GF-D8 (cell line): ENCODE data around the gene TRAPPC10.
"Not testable (repeated sequence)": the region's sequence is repeated elsewhere in the genome, so short reads cannot be mapped to it uniquely, and the experiment has no call there.

Source experiments
- DNase-seq: peaks from one replicate; lab custom pipeline; 2025; lab: John Stamatoyannopoulos, UW

TRAPPC10 gene

GRCh38 chr21:44143996-44144395 lies 131.9 kb downstream of the TRAPPC10 start:
- not testable (repeated sequence) for DNase-seq

GRCh38 chr21:44144784-44145602 lies 132.9 kb downstream of the TRAPPC10 start:
- not testable (repeated sequence) for DNase-seq

GRCh38 chr21:44145616-44146015 lies 133.5 kb downstream of the TRAPPC10 start:
- DNase-seq = not testable (repeated sequence)

- not testable (repeated sequence) for DNase-seq
Observed at GRCh38 chr21:44147108-44147507, 135.0 kb downstream of the TRAPPC10 start.

- DNase-seq = not testable (repeated sequence)
Observed at GRCh38 chr21:44150255-44150654, 138.1 kb downstream of the TRAPPC10 start.

GRCh38 chr21:44153214-44153888 lies 141.2 kb downstream of the TRAPPC10 start:
- DNase-seq = not testable (repeated sequence)

- DNase-seq = not testable (repeated sequence)
Observed at GRCh38 chr21:44153889-44154228, 141.8 kb downstream of the TRAPPC10 start.

- not testable (repeated sequence) for DNase-seq
Observed at GRCh38 chr21:44154816-44155230, 142.7 kb downstream of the TRAPPC10 start.

- not testable (repeated sequence) for DNase-seq
Observed at GRCh38 chr21:44155231-44155993, 143.3 kb downstream of the TRAPPC10 start.

GRCh38 chr21:44155994-44156380 lies 143.9 kb downstream of the TRAPPC10 start:
- DNase-seq = not testable (repeated sequence)
